ENCODE data around the gene AATF.

GRCh38 chr17:37106049-37106448 lies 157.3 kb downstream of the AATF start:
- TF ChIP-seq EZH2 (IDR thresholded peaks at IDR 0.05) (no peak), CTCF (IDR thresholded peaks at IDR 0.05) (no peak)
